IMR-90 (cell line): ENCODE measurements around the gene FATE1. TPM values are rescaled to one million over a fixed set of nuclear protein-coding genes. Genes with fewer than 3 reads are reported as not detected.

Experiments used
- ATAC-seq: fragments of 200-7000 bp; cut with Tn5 transposase; 2 replicates; pipeline ENCODE4 v1.9.1; 2020; ENCODE audit warnings: low read depth, mild to moderate bottlenecking, moderate library complexity
- BruUV-seq: library from RNA; stranded (reverse); fragments of 400-500 nt; replicated peaks from 2 replicates; lab custom pipeline; 2021; lab: Mats Ljungman, UMichigan
- CTCF ChIA-PET: fragments of 300-600 bp; formaldehyde crosslinking; extraction: SDS; loops from one replicate; lab custom pipeline; 2021; ENCODE audit warnings: antibody characterized with exemption; lab: Yijun Ruan, JAX
- POLR2A ChIA-PET: fragments of 300-600 bp; sonication (Branson Sonifier 250); formaldehyde crosslinking; loops from one replicate; lab custom pipeline; 2022; ENCODE audit warnings: antibody characterized with exemption; ENCODE audit not compliant: unreplicated experiment; lab: Charles Lee
- DNase-seq: peaks from one replicate; pipeline ENCODE4 v3.0.0; 2013
- H2AFZ ChIP-seq: replicated peaks from 2 replicates; pipeline ENCODE3; 2013; ENCODE audit warnings: low read length, mild to moderate bottlenecking; ENCODE audit not compliant: poor library complexity
- H2AK5ac ChIP-seq: 2 replicates; pipeline ENCODE4 v1.6.1; 2013; ENCODE audit warnings: low read depth, low read length, inconsistent platforms
- H2AK9ac ChIP-seq: replicated peaks from 2 replicates; pipeline ENCODE3; 2013; ENCODE audit warnings: mild to moderate bottlenecking, low read depth, low read length, moderate library complexity; ENCODE audit not compliant: poor library complexity
- H2BK120ac ChIP-seq: 2 replicates; pipeline ENCODE4 v1.6.1; 2013; ENCODE audit warnings: low read depth, low read length, inconsistent platforms
- H2BK15ac ChIP-seq: 3 replicates; pipeline ENCODE4 v1.6.1; 2013; ENCODE audit warnings: low read depth, low read length, inconsistent platforms
- H2BK20ac ChIP-seq: 2 replicates; pipeline ENCODE4 v1.6.1; 2013; ENCODE audit warnings: low read depth, mild to moderate bottlenecking, inconsistent platforms, low read length, moderate library complexity
- H2BK5ac ChIP-seq: 2 replicates; pipeline ENCODE4 v1.6.1; 2013; ENCODE audit warnings: mild to moderate bottlenecking, low read depth, low read length, inconsistent platforms; ENCODE audit not compliant: poor library complexity, severe bottlenecking
- H3K14ac ChIP-seq: replicated peaks from 2 replicates; pipeline ENCODE4 v1.6.1; 2013; ENCODE audit warnings: low read depth, low read length, inconsistent platforms
- H3K18ac ChIP-seq: 2 replicates; pipeline ENCODE4 v1.6.1; 2013; ENCODE audit warnings: low read depth, low read length, control low read depth
- H3K23ac ChIP-seq: 2 replicates; pipeline ENCODE4 v1.6.1; 2013; ENCODE audit warnings: low read depth, low read length, inconsistent platforms
- H3K27ac ChIP-seq: 2 replicates; pipeline ENCODE4 v1.5.1; 2013; ENCODE audit warnings: mild to moderate bottlenecking, control low read depth, low read length; ENCODE audit not compliant: insufficient read depth
- H3K27me3 ChIP-seq: 2 replicates; pipeline ENCODE4 v1.6.1; 2013; ENCODE audit warnings: low read length; ENCODE audit not compliant: control insufficient read depth, insufficient read depth
- H3K36me3 ChIP-seq: 2 replicates; pipeline ENCODE4 v1.6.1; 2013; ENCODE audit warnings: low read length, mixed read lengths; ENCODE audit not compliant: control insufficient read depth, insufficient read depth
- H3K4ac ChIP-seq: 2 replicates; pipeline ENCODE4 v1.6.1; 2013; ENCODE audit warnings: low read depth, low read length, inconsistent platforms
- H3K4me1 ChIP-seq: 2 replicates; pipeline ENCODE4 v1.6.1; 2013; ENCODE audit warnings: low read length, mixed read lengths; ENCODE audit not compliant: control insufficient read depth, insufficient read depth
- H3K4me2 ChIP-seq: 2 replicates; pipeline ENCODE4 v1.6.1; 2013; ENCODE audit warnings: low read depth, mild to moderate bottlenecking, control low read depth, low read length, moderate library complexity
- H3K4me3 ChIP-seq: 2 replicates; pipeline ENCODE4 v1.5.1; 2013; ENCODE audit warnings: low read depth, mild to moderate bottlenecking, control low read depth, low read length, moderate library complexity; ENCODE audit not compliant: insufficient read depth
- H3K56ac ChIP-seq: 2 replicates; pipeline ENCODE4 v1.6.1; 2013; ENCODE audit warnings: low read length, inconsistent platforms; ENCODE audit not compliant: insufficient read depth; ENCODE audit errors: extremely low read depth
- H3K79me1 ChIP-seq, 2 experiments: 2 replicates each; pipeline ENCODE4 v1.6.1; 2013; ENCODE audit warnings: low read length in 2 of 2, inconsistent platforms in 1 of 2, low read depth in 1 of 2
- H3K9ac ChIP-seq: 2 replicates; pipeline ENCODE4 v1.6.1; 2013; ENCODE audit warnings: low read depth, low read length, control low read depth
- H3K9me1 ChIP-seq: 2 replicates; pipeline ENCODE4 v1.6.1; 2013; ENCODE audit warnings: low read length, inconsistent platforms; ENCODE audit not compliant: insufficient read depth
- H3K9me3 ChIP-seq: 2 replicates; pipeline ENCODE4 v1.6.1; 2013; ENCODE audit warnings: low read length; ENCODE audit not compliant: control insufficient read depth, insufficient read depth
- H4K20me1 ChIP-seq: 2 replicates; pipeline ENCODE4 v1.6.1; 2013; ENCODE audit warnings: low read length, inconsistent platforms; ENCODE audit not compliant: insufficient read depth
- H4K5ac ChIP-seq: 2 replicates; pipeline ENCODE4 v1.6.1; 2013; ENCODE audit warnings: mild to moderate bottlenecking, low read depth, low read length, control low read depth
- H4K8ac ChIP-seq, 2 experiments: 2 replicates each; pipeline ENCODE4 v1.6.1; 2013; ENCODE audit warnings: low read depth in 2 of 2, low read length in 2 of 2, control low read depth in 1 of 2, inconsistent platforms in 1 of 2
- H4K91ac ChIP-seq: 2 replicates; pipeline ENCODE4 v1.6.1; 2013; ENCODE audit warnings: low read depth, low read length, inconsistent platforms; ENCODE audit not compliant: insufficient read depth
- MAFK ChIP-seq: IDR thresholded peaks from 2 replicates; pipeline ENCODE4 v1.6.1; 2012; ENCODE audit warnings: low read depth, low read length, improper control_type of control experiment
- NFE2L2 ChIP-seq: fragments of 150-350 bp; IDR thresholded peaks from 2 replicates; pipeline ENCODE4 v1.6.1; 2016; ENCODE audit warnings: low read depth, mild to moderate bottlenecking, low read length
- RAD21 ChIP-seq: IDR thresholded peaks from 2 replicates; pipeline ENCODE4 v1.6.1; 2012; ENCODE audit warnings: low read length, improper control_type of control experiment
- SMC3 ChIP-seq: fragments of 150-350 bp; IDR thresholded peaks from 2 replicates; pipeline ENCODE4 v1.6.1; 2016; ENCODE audit warnings: low read depth, mild to moderate bottlenecking, antibody characterized with exemption, low read length, moderate library complexity
- WGBS, 2 experiments: methylation state at CpG; one replicate each; pipeline versions ENCODE4 v1.1.5 to v1.1.7; 2013; ENCODE audit warnings: missing lambda C conversion rate in 2 of 2; ENCODE audit not compliant: insufficient read length in 1 of 2; ENCODE audit errors: extremely low coverage in 2 of 2; 5-methylcytosine and 5-hydroxymethylcytosine counted together
- dilution Hi-C: fragments of 300-500 bp; cut with HindIII; formaldehyde crosslinking; loops from one replicate; pipeline ENCODE4 v1.14.3; 2018; ENCODE audit warnings: low sequenced_read_pairs; ENCODE audit not compliant: unreplicated experiment
- in situ Hi-C: fragments of 300-500 bp; cut with MboI; formaldehyde crosslinking; loops from 3 replicates; pipeline ENCODE4 v1.14.3; 2019; ENCODE audit warnings: low sequenced_read_pairs, inconsistent platforms, mixed read lengths
- intact Hi-C: fragments of 100-400 bp; cut with micrococcal nuclease; formaldehyde crosslinking; loops from 2 replicates; pipeline ENCODE4 v1.10.0; 2022
- polyA plus RNA-seq, 3 experiments: library from polyadenylated mRNA; depleted of rRNA; stranded (reverse); fragments of >200 nt; gene quantifications; 2 replicates each; pipeline ENCODE4 v1.2.3, GENCODE V29; 2012; ENCODE audit warnings: low replicate concordance in 1 of 3
- total RNA-seq: library from RNA; depleted of rRNA; stranded (reverse); fragments of >200 nt; gene quantifications from 2 replicates; pipeline ENCODE4 v1.2.3, GENCODE V29; 2012
- TF ChIP-seq, protein P1 (sequence below): conservative IDR thresholded peaks from 2 replicates; pipeline ENCODE4 v1.5.1; 2012; ENCODE audit warnings: mild to moderate bottlenecking, low read depth, low read length, improper control_type of control experiment

The FATE1 gene
- total and polyA plus RNA-seq, 2 of the 4 experiments (the other 2 are of a cell fraction) = not detected

DNA sequence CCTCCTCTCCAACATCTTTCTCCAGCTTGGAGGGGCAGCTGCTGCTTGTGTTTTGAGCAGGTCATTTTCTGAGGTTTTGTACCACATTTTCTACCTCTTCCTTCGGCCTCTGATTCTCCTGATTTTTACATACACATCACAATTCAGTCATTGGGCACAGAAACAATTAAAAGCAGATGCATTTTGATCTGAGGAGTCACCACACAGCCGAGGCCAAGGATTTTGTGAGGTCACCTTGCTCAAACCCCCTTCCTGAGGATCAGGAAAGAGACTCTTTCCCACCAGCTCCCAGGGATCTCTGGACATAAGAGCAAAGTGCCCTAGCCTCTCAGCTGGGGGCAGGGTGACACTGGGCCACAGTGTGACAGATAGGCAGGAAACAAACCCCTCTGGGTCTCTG lies 5.4 kb upstream of the FATE1 start:
- Histone ChIP-seq H3K36me3 (no peaks in the 10 kb centered on the region), H3K79me1 (no peaks in the 10 kb centered on the region), H2BK20ac (no peak overlapping the region), H3K9me3 (peaks cover 3% of the 10 kb centered on the region; the same call in 1 of the 2 replicates), H3K9ac (no peak overlapping the region), H4K91ac (no peak overlapping the region), H3K27me3 (no peaks in the 10 kb centered on the region; the same call in 1 of the 2 replicates), H3K4me3 (no peak overlapping the region), H2AFZ (no peak overlapping the region), H2BK5ac (no peak overlapping the region), H2AK9ac (no peak overlapping the region), H3K4me2 (no peak overlapping the region), H3K27ac (no peak overlapping the region), H3K4ac (no peak overlapping the region), H4K20me1 (no peaks in the 10 kb centered on the region), H3K14ac (no peak overlapping the region), H4K5ac (no peak overlapping the region), H4K8ac (no peak overlapping the region), H2BK15ac (no peak overlapping the region), H3K56ac (no peak overlapping the region), H3K23ac (no peak overlapping the region), H3K9me1 (no peaks in the 10 kb centered on the region), H2AK5ac (no peak overlapping the region), H3K4me1 (no peaks in the 10 kb centered on the region), H2BK120ac (no peak overlapping the region), H3K18ac (no peak overlapping the region)
- no peak for DNase-seq
- no peak for ATAC-seq
- in situ Hi-C loops = no loop called here
- intact Hi-C loops = no loop called here
- dilution Hi-C loops = no loop called here
- ChIA-PET POLR2A (no interaction called here), CTCF (no interaction called here)
- no CpG with 5 or more reads among the region's 2 CpGs for WGBS, 2 experiments
- TF ChIP-seq NFE2L2 (no peak), MAFK (no peak), RAD21 (no peak), SMC3 (no peak)
- TF ChIP-seq, protein P1, sequence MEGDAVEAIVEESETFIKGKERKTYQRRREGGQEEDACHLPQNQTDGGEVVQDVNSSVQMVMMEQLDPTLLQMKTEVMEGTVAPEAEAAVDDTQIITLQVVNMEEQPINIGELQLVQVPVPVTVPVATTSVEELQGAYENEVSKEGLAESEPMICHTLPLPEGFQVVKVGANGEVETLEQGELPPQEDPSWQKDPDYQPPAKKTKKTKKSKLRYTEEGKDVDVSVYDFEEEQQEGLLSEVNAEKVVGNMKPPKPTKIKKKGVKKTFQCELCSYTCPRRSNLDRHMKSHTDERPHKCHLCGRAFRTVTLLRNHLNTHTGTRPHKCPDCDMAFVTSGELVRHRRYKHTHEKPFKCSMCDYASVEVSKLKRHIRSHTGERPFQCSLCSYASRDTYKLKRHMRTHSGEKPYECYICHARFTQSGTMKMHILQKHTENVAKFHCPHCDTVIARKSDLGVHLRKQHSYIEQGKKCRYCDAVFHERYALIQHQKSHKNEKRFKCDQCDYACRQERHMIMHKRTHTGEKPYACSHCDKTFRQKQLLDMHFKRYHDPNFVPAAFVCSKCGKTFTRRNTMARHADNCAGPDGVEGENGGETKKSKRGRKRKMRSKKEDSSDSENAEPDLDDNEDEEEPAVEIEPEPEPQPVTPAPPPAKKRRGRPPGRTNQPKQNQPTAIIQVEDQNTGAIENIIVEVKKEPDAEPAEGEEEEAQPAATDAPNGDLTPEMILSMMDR = no peak
- BruUV-seq = no TSS peak
